ENCODE measurements around the gene VSTM4.

The VSTM4 gene

GRCh38 chr10:49141541-49142332, 26.4 kb upstream of the VSTM4 start:
- DNase-seq (ENCODE audit: low read depth in 2 of 2) = no peak

- no peak for DNase-seq (ENCODE audit: low read depth in 2 of 2)
Observed at GRCh38 chr10:49140304-49141177, 25.2 kb upstream of the VSTM4 start.

GRCh38 chr10:49139846-49140195, 24.5 kb upstream of the VSTM4 start:
- DNase-seq (ENCODE audit: low read depth in 2 of 2) = no peak

GRCh38 chr10:49139028-49139845, 23.9 kb upstream of the VSTM4 start:
- DNase-seq (ENCODE audit: low read depth in 2 of 2) = no peak

GRCh38 chr10:49138361-49138891, 23.1 kb upstream of the VSTM4 start:
- no peak for DNase-seq (ENCODE audit: low read depth in 2 of 2)

GRCh38 chr10:49136525-49136924, 21.2 kb upstream of the VSTM4 start:
- no peak for DNase-seq (ENCODE audit: low read depth in 2 of 2)

GRCh38 chr10:49135575-49136313, 20.4 kb upstream of the VSTM4 start:
- no peak for DNase-seq (ENCODE audit: low read depth in 2 of 2)

- DNase-seq (ENCODE audit: low read depth in 2 of 2) = no peak
Observed at GRCh38 chr10:49134327-49134726, 19.0 kb upstream of the VSTM4 start.

- no peak for DNase-seq (ENCODE audit: low read depth in 2 of 2)
Observed at GRCh38 chr10:49133706-49134248, 18.5 kb upstream of the VSTM4 start, which contains the start of gene FAM170B. Gene FAM170B (minus strand): TSS chr10:49134021. CDS start chr10:49133918, 103 bp downstream.

GRCh38 chr10:49132362-49132737, 17.0 kb upstream of the VSTM4 start:
- DNase-seq (ENCODE audit: low read depth in 2 of 2) = no peak

GRCh38 chr10:49131507-49132361, 16.4 kb upstream of the VSTM4 start:
- no peak for DNase-seq (ENCODE audit: low read depth in 2 of 2)

GRCh38 chr10:49129376-49129775, 14.1 kb upstream of the VSTM4 start:
- no peak for DNase-seq (ENCODE audit: low read depth in 2 of 2)

GRCh38 chr10:49128854-49129253, 13.5 kb upstream of the VSTM4 start:
- DNase-seq (ENCODE audit: low read depth in 2 of 2) = no peak

- no peak for DNase-seq (ENCODE audit: low read depth in 2 of 2)
Observed at GRCh38 chr10:49123981-49124950, 8.9 kb upstream of the VSTM4 start.

- no peak for DNase-seq (ENCODE audit: low read depth in 2 of 2)
Observed at GRCh38 chr10:49120911-49121310, 5.6 kb upstream of the VSTM4 start.

GRCh38 chr10:49119746-49120145, 4.4 kb upstream of the VSTM4 start:
- DNase-seq (ENCODE audit: low read depth in 2 of 2) = no peak

GRCh38 chr10:49118430-49119074, 3.2 kb upstream of the VSTM4 start:
- DNase-seq (ENCODE audit: low read depth in 2 of 2) = no peak

Measured in stimulated activated CD4-positive, alpha-beta T cell treated with anti-CD3 and anti-CD28 coated beads, Interleukin-1b, Interleukin-23, amount 100 ng/mL, for 1 hour (primary cell).